GM21786 (cell line): ENCODE measurements around the gene HMG20A.

Source experiments
- ATAC-seq: cut with Tn5 transposase; IDR thresholded peaks from one replicate; pipeline ENCODE4 v1.9.1; 2021; ENCODE audit not compliant: unreplicated experiment

Gene HMG20A

DNA sequence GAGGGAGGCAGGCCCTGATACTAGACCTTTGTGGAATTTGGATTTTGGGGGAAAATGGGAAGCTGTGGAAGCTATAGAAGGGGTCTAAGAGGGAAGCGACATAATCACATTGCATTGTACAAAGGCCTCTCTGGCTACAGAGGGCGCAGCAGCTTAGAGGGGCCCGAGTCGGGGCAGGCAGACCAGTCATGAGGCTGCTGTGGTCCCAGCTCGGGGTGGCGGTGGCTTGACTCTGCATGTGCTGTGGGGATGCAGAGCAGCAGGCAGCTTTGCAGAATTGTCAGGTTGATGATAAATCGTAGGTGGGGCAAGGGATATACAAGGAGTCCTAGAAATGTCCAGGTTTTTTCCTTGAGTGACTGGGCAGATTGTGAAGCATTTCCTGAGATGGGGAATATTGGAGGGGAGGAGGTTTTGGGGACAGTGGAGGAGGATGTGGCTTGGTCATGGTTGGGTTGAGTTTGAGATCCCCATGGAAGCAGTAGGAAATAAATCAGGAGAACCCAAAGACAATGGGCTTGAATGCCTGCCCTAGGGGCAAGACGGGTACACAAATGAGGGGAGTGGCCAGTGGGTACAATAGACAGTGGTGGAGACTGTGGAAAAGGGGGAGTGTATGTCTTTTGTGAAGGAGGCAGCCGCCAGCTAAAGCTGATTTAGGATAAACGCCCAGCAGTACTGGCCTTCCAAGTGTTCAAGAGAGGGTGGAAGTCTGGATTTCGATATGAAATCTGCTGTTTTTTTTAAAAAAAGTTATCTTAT, 94.1 kb downstream of the HMG20A start:
- ATAC-seq = no peak

DNA sequence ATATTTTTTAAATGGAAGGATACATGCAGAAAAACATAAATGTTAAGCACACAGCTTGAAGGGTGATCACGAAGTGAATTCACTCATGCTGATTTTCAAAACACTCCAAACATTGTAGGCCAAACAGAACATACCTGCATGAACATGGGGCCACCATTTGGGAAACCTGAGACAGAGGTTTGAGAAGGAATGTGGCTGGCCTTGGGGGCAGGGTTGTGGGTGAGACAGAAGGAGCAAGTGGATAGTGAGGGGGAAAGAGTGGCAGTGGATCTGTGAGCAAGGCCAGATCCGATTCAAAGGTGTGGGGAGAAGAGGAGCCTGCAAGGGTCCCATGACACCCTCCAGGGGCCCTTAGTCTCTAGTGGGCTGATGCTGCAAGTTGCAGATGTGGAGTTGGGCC, 94.9 kb downstream of the HMG20A start:
- ATAC-seq = no peak

DNA sequence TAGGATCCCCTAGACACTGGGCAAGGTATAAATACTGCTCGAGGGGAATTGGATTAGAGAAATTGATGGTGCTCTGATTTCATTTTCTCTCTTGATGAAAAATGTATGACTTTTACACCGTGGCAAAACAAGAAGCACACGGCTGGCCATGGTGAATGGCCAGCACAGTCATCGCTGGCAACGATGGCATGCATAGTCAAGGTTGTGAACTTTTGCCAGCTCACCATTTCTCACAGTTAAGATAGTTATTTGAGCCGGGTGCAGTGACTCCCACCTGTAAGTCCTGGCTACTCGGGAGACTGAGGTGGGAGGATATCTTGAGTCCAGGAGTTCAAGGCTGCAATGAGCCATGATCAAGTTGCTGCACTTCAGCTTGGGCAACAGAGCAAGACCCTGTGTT, 95.4 kb downstream of the HMG20A start:
- ATAC-seq = no peak

- ATAC-seq = no peak
Observed at GRCh38 chr15:77516786-77517185, 96.1 kb downstream of the HMG20A start.

DNA sequence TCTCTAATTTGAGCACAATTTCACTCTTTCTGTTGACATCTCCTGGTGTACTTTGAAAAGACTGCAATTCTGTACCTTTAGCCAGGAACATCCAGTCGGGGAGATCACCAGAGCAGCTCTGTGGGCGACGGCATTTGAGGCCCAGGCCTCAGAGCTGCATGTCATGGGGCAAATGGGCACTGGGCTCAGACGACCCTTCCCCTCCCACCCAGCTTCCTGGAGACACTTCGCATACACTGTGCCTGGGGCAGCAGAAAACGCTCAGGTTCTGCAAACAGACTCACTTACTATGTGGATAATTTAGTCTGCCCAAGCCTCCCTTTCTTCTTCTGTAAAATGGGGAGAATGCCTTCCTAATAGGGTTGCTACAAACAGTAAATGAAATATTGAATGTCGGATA, 96.9 kb downstream of the HMG20A start:
- ATAC-seq = no peak

GRCh38 chr15:77518458-77518857, 97.8 kb downstream of the HMG20A start:
- ATAC-seq = no peak

- no peak for ATAC-seq
Observed at GRCh38 chr15:77519540-77519939, 98.9 kb downstream of the HMG20A start.

GRCh38 chr15:77521206-77521605, 100.5 kb downstream of the HMG20A start:
- ATAC-seq = no peak

DNA sequence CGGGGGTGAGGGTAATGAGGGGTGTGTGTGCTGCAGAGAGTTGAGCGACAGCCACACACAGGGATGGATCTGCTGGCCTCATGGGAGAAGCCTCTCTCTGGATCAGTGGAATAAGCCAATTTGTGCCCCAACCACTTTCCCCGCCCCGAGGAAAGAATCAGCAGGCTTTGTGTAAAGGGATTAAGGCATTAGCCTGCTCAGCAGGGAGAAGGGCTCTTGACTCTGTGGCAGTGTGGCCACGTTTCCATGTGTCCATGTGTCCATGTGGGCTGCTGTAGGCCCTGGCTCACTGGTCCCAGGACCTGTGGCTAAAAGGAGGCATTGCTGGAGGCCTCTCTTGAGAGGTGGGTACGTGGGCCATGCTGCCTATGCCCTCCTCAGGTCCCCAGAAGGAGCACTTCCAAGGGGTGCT, 104.7 kb downstream of the HMG20A start:
- ATAC-seq = no peak

GRCh38 chr15:77525907-77526594, 105.4 kb downstream of the HMG20A start:
- no peak for ATAC-seq

DNA sequence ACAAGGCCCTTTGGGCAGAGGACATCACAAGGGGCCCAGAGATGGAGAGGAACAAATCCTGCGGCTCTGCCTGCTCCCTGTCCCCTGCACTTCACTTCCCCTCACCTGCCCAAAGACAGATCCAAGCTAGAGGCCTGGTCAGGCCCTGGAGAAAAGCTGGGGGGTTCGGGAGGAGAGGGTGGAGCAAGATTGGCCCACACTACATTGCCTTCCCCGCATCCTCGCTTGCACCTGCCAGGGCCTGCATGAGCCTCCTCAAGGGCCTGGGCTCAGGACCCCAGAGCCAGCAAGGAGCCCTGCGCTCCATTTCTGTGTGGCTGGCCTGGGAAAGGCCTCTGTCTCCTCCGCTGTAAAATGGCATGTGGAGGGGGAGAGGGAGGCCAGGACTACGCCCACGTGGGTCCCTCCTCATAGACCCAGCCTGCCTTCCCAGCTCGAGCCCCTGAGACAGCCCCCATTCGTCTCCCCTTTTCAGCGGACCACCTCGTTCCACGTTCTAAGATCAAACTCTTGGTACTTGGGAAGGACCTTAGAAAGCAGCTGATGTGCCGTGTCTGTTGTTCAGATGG, 106.0 kb downstream of the HMG20A start:
- ATAC-seq = no peak

GRCh38 chr15:77527164-77527778, 106.6 kb downstream of the HMG20A start:
- no peak for ATAC-seq

GRCh38 chr15:77527831-77528231, 107.1 kb downstream of the HMG20A start:
- no peak for ATAC-seq

GRCh38 chr15:77528290-77528967, 107.7 kb downstream of the HMG20A start:
- no peak for ATAC-seq

DNA sequence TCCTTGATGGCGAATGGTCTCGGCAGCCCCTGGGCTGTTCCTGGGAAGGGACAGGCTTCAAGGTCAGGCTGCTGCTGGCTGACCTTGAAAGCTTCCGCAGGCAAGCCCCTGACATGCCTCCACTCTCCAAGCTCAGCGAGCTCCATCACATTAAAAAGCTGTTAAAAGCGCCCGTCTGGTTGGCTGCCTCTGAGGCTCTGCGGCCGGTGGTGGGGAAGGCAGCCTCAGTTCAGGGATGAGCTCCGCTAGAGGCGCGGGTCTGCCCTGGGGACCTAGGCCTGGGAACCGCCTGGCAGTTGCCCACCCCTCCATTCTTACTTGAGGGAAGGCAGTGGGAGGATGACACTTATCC, 108.3 kb downstream of the HMG20A start:
- ATAC-seq = no peak

- ATAC-seq = no peak
Observed at GRCh38 chr15:77529394-77530159, 108.9 kb downstream of the HMG20A start.

- ATAC-seq = no peak
Observed at GRCh38 chr15:77530576-77530975, 109.9 kb downstream of the HMG20A start.

DNA sequence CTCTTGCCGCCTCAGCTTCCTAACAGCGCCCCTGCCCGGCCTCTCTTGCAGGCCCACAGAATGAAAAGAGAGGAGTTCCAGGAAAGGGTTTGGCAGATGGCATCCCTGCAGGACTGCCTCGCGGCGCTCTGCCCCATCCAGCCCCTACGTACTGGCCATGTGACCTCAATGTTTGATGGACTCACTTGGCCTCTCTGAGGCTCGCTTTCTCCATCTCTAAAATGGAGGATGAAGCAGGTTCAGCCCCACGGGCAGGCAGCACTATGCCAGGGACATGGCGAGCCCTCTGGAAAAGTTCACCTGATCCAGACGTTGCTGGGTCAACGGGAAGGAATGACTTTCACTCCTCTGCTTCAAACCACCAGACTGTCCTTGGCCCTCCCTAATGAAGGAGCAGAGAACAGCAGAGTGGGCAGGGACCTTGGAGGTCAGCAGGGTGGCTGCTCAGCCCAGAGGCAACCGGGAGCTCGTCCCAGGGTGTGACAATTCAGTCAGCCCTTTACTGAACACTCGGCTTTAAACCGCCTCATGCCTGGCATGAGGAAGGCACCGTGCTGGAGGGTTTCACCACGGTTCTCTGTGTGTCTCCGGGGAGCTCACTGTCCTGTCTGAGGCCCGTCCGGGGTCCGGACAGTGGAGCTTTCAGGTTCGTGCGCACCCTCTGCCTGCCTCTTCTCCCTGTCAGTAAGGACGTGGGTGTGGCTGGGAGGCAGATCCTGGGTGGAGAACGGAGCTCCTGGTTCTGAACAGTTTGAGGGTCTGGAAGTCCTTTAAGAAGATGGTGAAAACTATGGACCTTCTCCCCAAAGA, 110.7 kb downstream of the HMG20A start:
- no peak for ATAC-seq

- no peak for ATAC-seq
Observed at GRCh38 chr15:77532067-77532710, 111.5 kb downstream of the HMG20A start.
